K562 (cell line): ENCODE measurements around the gene RINL. TPM values are rescaled to one million over a fixed set of nuclear protein-coding genes. Genes with fewer than 3 reads are reported as not detected.

Experiments
- HEY1 ChIP-seq: fragments of 250-450 bp; sonication (Bioruptor Pico); IDR thresholded peaks from 2 replicates; pipeline ENCODE4 v1.5.0; 2020; ENCODE audit warnings: mild to moderate bottlenecking, moderate library complexity, borderline replicate concordance
- KLF13 ChIP-seq: fragments of 450-650 bp; IDR thresholded peaks from 2 replicates; pipeline ENCODE4 v1.6.1; 2016; ENCODE audit warnings: missing genetic modification characterization, low read depth, mild to moderate bottlenecking, missing compliant biosample characterization, moderate library complexity, borderline replicate concordance
- MAFF ChIP-seq: IDR thresholded peaks from 2 replicates; pipeline ENCODE4 v1.6.1; 2012; ENCODE audit warnings: low read length, improper control_type of control experiment
- MEIS2 ChIP-seq: fragments of 450-650 bp; IDR thresholded peaks from 2 replicates; pipeline ENCODE4 v1.6.1; 2014; ENCODE audit warnings: mild to moderate bottlenecking; ENCODE audit not compliant: partially characterized antibody
- MTA3 ChIP-seq: fragments of 450-650 bp; formaldehyde crosslinking; IDR thresholded peaks from 2 replicates; pipeline ENCODE4 v1.6.1; 2017; ENCODE audit warnings: mild to moderate bottlenecking, borderline replicate concordance
- NR2C1 ChIP-seq, 2 experiments: fragments of 450-650 bp; IDR thresholded peaks; 2 replicates each; pipeline ENCODE4 v1.6.1; 2017; ENCODE audit warnings: mild to moderate bottlenecking in 2 of 2, antibody characterized with exemption in 1 of 2, inconsistent platforms in 1 of 2, missing compliant biosample characterization in 1 of 2, missing genetic modification characterization in 1 of 2
- SAP30 ChIP-seq: fragments of 200-600 bp; sonication (generic); IDR thresholded peaks from 2 replicates; pipeline ENCODE4 v1.6.1; 2012; ENCODE audit warnings: borderline replicate concordance, low read depth, mild to moderate bottlenecking, moderate library complexity, low read length, control low read depth, inconsistent platforms; ENCODE audit not compliant: insufficient read depth, poor library complexity, severe bottlenecking
- SIX5 ChIP-seq, 2 experiments: IDR thresholded peaks; 2 replicates each; pipeline ENCODE4 v1.6.1; 2011; ENCODE audit warnings: low read length in 2 of 2, borderline replicate concordance in 1 of 2, low read depth in 1 of 2, mild to moderate bottlenecking in 1 of 2, moderate library complexity in 1 of 2; ENCODE audit not compliant: insufficient read depth in 1 of 2
- SMARCB1 ChIP-seq: IDR thresholded peaks from 2 replicates; pipeline ENCODE4 v1.6.1; 2011; ENCODE audit warnings: improper control_type of control experiment, low read depth; ENCODE audit not compliant: insufficient read length
- TCF7 ChIP-seq: sonication (generic); IDR thresholded peaks from 2 replicates; pipeline ENCODE4 v1.6.1; 2016; ENCODE audit warnings: antibody characterized with exemption, borderline replicate concordance
- ZBTB1 ChIP-seq: sonication (generic); formaldehyde crosslinking; IDR thresholded peaks from 2 replicates; pipeline ENCODE4 v1.8.1; 2023; ENCODE audit warnings: missing genetic modification reagents, low read depth, mild to moderate bottlenecking, borderline replicate concordance
- ZNF408 ChIP-seq: fragments of 250-450 bp; sonication (Bioruptor Pico); IDR thresholded peaks from 2 replicates; pipeline ENCODE4 v1.4.0; 2020; ENCODE audit warnings: low read depth, mild to moderate bottlenecking, moderate library complexity
- ZNF717 ChIP-seq: fragments of 250-450 bp; sonication (Bioruptor Pico); IDR thresholded peaks from 2 replicates; pipeline ENCODE4 v1.5.0; 2021
- ZNF76 ChIP-seq: fragments of 250-450 bp; sonication (Bioruptor Pico); IDR thresholded peaks from 2 replicates; pipeline ENCODE4 v1.4.0; 2020; ENCODE audit warnings: mild to moderate bottlenecking, moderate library complexity, borderline replicate concordance
- polyA plus RNA-seq, 8 experiments: library from polyadenylated mRNA; depleted of rRNA in 4 of 8; stranded (reverse) in 5 of 8; unstranded in 3 of 8; fragments of >200 nt; fragmentation: Nextera tagmentation in 2 of 8; fragmentation: Illumina TruSeq in 1 of 8; extraction: Ambion mirVana in 2 of 8; extraction: Trizol in 1 of 8; gene quantifications; 2 replicates each; pipeline versions ENCODE4 v1.2.1 to v1.2.3, GENCODE V29; 2011 to 2014; ENCODE audit warnings: inconsistent platforms in 1 of 8, missing spikeins in 1 of 8
- total RNA-seq, 7 experiments: library from RNA; depleted of rRNA in 6 of 7; stranded (reverse); fragments of >200 nt in 6 of 7; fragmentation: Illumina TruSeq in 2 of 7; extraction: Trizol in 2 of 7; gene quantifications; 2 replicates each; pipeline versions ENCODE4 v1.2.1 to v1.2.3, GENCODE V29; 2011 to 2021; ENCODE audit warnings: low replicate concordance in 1 of 7
- TF ChIP-seq, protein P1 (sequence below): fragments of 250-450 bp; sonication (Bioruptor Pico); IDR thresholded peaks from 2 replicates; pipeline ENCODE4 v1.4.0; 2020; ENCODE audit warnings: mild to moderate bottlenecking
- TF ChIP-seq, protein P2 (sequence below): fragments of 250-450 bp; sonication (Bioruptor Pico); IDR thresholded peaks from 2 replicates; pipeline ENCODE4 v1.4.0; 2020
- TF ChIP-seq, protein P3 (sequence below): sonication (generic); formaldehyde crosslinking; IDR thresholded peaks from 2 replicates; pipeline ENCODE4 v1.8.0; 2022; ENCODE audit warnings: mild to moderate bottlenecking, missing genetic modification reagents
- TF ChIP-seq, protein P4 (sequence below): fragments of 450-650 bp; formaldehyde crosslinking; IDR thresholded peaks from 2 replicates; pipeline ENCODE4 v1.4.0; 2020; ENCODE audit warnings: mild to moderate bottlenecking, moderate library complexity
- TF ChIP-seq, protein P5 (sequence below): sonication (generic); formaldehyde crosslinking; IDR thresholded peaks from 2 replicates; pipeline ENCODE4 v1.8.0; 2022; ENCODE audit warnings: mild to moderate bottlenecking, low read depth, missing genetic modification reagents

The RINL gene
- total and polyA plus RNA-seq, 9 of the 15 experiments (the other 6 are each of a cell fraction or from before 2014, with no cell fraction given) = 0.82 to 10.9 (median 4.9) TPM

DNA sequence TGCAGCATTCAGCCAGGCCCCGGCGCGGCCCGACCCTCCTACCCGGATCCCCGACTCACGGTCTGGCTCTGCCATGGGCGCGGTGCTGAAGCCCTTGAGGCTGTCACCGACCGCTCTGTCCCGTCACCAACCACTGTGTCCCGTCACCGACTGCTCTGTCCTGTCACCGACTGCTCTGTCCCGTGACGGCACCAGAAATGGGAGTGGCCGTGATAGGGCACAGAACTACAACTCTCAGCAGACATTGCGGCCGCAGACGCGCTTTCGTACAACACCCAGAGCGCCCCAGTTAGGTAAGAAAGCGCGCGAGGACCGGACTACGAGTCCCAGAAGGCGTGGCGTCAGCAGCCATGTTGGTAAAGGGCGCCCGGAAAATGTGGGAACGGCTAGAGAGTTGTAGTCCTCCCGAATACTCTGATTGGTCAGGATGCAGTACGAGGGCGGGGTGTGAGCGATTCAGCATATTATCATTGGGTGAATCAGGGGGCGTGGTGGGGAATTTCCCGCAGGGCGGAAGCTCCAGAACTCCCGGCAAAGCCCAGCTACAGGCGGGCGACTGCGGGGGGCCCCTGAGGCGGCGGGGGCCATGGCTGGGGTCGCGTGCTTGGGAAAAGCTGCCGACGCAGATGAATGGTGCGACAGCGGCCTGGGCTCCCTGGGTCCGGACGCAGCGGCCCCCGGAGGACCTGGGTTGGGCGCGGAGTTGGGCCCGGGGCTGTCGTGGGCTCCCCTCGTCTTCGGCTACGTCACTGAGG is 21.5 kb upstream of the RINL start, which contains the start of the genes NFKBIB and SIRT2 (continued):
- TF ChIP-seq, protein P1, sequence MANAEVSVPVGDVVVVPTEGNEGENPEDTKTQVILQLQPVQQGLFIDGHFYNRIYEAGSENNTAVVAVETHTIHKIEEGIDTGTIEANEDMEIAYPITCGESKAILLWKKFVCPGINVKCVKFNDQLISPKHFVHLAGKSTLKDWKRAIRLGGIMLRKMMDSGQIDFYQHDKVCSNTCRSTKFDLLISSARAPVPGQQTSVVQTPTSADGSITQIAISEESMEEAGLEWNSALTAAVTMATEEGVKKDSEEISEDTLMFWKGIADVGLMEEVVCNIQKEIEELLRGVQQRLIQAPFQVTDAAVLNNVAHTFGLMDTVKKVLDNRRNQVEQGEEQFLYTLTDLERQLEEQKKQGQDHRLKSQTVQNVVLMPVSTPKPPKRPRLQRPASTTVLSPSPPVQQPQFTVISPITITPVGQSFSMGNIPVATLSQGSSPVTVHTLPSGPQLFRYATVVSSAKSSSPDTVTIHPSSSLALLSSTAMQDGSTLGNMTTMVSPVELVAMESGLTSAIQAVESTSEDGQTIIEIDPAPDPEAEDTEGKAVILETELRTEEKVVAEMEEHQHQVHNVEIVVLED = peak; percentile 93
- TF ChIP-seq SMARCB1 = no peak
- TF ChIP-seq, protein P2, sequence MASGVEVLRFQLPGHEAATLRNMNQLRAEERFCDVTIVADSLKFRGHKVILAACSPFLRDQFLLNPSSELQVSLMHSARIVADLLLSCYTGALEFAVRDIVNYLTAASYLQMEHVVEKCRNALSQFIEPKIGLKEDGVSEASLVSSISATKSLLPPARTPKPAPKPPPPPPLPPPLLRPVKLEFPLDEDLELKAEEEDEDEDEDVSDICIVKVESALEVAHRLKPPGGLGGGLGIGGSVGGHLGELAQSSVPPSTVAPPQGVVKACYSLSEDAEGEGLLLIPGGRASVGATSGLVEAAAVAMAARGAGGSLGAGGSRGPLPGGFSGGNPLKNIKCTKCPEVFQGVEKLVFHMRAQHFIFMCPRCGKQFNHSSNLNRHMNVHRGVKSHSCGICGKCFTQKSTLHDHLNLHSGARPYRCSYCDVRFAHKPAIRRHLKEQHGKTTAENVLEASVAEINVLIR = peak; percentile 94
- TF ChIP-seq, protein P3, sequence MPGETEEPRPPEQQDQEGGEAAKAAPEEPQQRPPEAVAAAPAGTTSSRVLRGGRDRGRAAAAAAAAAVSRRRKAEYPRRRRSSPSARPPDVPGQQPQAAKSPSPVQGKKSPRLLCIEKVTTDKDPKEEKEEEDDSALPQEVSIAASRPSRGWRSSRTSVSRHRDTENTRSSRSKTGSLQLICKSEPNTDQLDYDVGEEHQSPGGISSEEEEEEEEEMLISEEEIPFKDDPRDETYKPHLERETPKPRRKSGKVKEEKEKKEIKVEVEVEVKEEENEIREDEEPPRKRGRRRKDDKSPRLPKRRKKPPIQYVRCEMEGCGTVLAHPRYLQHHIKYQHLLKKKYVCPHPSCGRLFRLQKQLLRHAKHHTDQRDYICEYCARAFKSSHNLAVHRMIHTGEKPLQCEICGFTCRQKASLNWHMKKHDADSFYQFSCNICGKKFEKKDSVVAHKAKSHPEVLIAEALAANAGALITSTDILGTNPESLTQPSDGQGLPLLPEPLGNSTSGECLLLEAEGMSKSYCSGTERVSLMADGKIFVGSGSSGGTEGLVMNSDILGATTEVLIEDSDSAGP (CRISPR knock-in tag) = no peak
- no peak for TF ChIP-seq ZNF76
- peak; percentile 84 for TF ChIP-seq NR2C1 (IDR thresholded peaks at IDR 0.05)
- TF ChIP-seq NR2C1 (tag; IDR thresholded peaks at IDR 0.05) = peak; percentile 94
- TF ChIP-seq MTA3 = peak; percentile 98
- TF ChIP-seq ZNF717 (CRISPR knock-in tag) = no peak
- TF ChIP-seq, protein P4, sequence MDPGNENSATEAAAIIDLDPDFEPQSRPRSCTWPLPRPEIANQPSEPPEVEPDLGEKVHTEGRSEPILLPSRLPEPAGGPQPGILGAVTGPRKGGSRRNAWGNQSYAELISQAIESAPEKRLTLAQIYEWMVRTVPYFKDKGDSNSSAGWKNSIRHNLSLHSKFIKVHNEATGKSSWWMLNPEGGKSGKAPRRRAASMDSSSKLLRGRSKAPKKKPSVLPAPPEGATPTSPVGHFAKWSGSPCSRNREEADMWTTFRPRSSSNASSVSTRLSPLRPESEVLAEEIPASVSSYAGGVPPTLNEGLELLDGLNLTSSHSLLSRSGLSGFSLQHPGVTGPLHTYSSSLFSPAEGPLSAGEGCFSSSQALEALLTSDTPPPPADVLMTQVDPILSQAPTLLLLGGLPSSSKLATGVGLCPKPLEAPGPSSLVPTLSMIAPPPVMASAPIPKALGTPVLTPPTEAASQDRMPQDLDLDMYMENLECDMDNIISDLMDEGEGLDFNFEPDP = no peak
- peak; percentile 87 for TF ChIP-seq KLF13
- TF ChIP-seq, protein P5, sequence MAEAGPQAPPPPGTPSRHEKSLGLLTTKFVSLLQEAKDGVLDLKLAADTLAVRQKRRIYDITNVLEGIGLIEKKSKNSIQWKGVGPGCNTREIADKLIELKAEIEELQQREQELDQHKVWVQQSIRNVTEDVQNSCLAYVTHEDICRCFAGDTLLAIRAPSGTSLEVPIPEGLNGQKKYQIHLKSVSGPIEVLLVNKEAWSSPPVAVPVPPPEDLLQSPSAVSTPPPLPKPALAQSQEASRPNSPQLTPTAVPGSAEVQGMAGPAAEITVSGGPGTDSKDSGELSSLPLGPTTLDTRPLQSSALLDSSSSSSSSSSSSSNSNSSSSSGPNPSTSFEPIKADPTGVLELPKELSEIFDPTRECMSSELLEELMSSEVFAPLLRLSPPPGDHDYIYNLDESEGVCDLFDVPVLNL (CRISPR knock-in tag) = 0 out of 2 replicates have a peak, but pooled peaks have one; percentile 41
- peak; percentile 81 for TF ChIP-seq MEIS2
- TF ChIP-seq ZNF408 (CRISPR knock-in tag) = no peak
- peak; percentile 95 to 98 for TF ChIP-seq SIX5 (IDR thresholded peaks at IDR 0.05; ENCODE audit: borderline replicate concordance in 1 of 2, insufficient read depth in 1 of 2, low read depth in 1 of 2, low read length in 2 of 2)
- peak; percentile 92 for TF ChIP-seq SAP30
- TF ChIP-seq HEY1 = no peak
- no peak for TF ChIP-seq ZBTB1 (CRISPR knock-in tag)
- TF ChIP-seq MAFF = peak; percentile 10; the same call in 1 of the 2 replicates
- TF ChIP-seq TCF7 = peak; percentile 68; the same call in 1 of the 2 replicates
